Fibroblast of mammary gland (primary cell): ENCODE results near the gene L3MBTL2.

Experiments used
- DNase-seq: peaks from one replicate; pipeline ENCODE4 v3.0.0-alpha.2; 2010; ENCODE audit warnings: low read depth
- H3K4me3 ChIP-seq: 2 replicates; pipeline ENCODE4 v1.5.1; 2011; ENCODE audit warnings: low read depth, mild to moderate bottlenecking, low read length, moderate library complexity; ENCODE audit not compliant: control insufficient read depth
- TF ChIP-seq, protein P1 (sequence below): conservative IDR thresholded peaks from 2 replicates; pipeline ENCODE4 v1.5.1; 2011; ENCODE audit warnings: low read depth, low read length, inconsistent platforms; ENCODE audit not compliant: control insufficient read depth, insufficient read depth

Gene L3MBTL2

DNA sequence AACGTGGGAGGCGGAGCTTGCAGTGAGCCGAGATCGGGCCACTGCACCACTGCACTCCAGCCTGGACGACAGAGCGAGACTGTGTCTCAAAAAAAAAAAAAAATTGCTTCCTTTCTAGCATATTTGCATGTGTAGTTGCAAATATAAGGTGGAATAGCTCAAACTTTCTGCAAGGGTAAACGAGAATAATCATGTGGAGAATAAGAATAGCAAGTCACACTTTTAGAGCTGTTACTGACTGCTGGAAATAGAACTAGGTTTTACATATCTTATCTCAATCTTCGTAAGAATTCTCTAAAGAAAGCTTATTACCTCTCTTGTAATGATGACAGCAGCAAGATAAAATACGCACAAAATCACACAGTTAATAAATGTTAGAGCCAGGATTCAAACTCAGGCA lies 1.6 kb downstream of the L3MBTL2 start:
- TF ChIP-seq, protein P1, sequence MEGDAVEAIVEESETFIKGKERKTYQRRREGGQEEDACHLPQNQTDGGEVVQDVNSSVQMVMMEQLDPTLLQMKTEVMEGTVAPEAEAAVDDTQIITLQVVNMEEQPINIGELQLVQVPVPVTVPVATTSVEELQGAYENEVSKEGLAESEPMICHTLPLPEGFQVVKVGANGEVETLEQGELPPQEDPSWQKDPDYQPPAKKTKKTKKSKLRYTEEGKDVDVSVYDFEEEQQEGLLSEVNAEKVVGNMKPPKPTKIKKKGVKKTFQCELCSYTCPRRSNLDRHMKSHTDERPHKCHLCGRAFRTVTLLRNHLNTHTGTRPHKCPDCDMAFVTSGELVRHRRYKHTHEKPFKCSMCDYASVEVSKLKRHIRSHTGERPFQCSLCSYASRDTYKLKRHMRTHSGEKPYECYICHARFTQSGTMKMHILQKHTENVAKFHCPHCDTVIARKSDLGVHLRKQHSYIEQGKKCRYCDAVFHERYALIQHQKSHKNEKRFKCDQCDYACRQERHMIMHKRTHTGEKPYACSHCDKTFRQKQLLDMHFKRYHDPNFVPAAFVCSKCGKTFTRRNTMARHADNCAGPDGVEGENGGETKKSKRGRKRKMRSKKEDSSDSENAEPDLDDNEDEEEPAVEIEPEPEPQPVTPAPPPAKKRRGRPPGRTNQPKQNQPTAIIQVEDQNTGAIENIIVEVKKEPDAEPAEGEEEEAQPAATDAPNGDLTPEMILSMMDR: no peak
- no peak for DNase-seq
- H3K4me3 ChIP-seq: no peak overlapping the region

DNA sequence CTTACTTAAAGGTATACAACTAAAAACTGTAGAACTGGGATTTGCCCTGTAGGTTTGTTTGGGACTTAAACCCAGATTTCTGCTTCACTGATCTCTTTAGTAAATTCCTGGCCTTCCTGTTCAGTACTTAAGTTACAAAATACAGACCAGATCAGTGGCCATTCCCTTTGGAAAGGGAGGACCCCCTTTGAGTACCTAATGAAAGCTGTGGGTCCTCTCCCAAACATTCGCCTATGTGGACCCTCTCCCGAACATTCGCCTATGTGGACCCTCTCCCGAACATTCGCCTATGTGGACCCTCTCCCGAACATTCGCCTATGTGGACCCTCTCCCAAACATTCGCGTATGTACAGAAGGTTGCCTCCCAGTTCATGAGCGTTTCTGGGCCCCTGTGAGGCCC lies 10.3 kb downstream of the L3MBTL2 start:
- no peak for DNase-seq
- no peak overlapping the region for H3K4me3 ChIP-seq
- TF ChIP-seq, protein P1: no peak

DNA sequence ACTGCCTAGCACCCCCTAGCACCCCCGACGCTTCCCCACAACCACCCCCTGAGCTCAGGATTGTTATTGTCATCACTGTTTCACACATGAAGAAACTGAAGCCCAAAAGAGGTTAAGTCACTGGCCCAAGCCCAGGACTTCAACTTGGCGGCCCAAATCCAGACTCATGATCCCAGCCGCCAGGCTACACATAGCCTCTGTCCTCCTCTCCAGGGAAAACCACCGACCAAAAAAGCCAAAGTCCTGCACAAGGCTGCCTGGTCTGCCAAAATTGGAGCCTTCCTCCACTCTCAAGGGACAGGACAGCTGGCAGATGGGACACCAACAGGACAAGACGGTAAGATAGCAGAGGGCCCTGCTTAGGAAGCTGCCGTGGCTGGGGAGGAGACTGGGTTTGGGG lies 10.8 kb downstream of the L3MBTL2 start:
- TF ChIP-seq, protein P1: no peak
- no peak overlapping the region for H3K4me3 ChIP-seq
- DNase-seq: no peak

DNA sequence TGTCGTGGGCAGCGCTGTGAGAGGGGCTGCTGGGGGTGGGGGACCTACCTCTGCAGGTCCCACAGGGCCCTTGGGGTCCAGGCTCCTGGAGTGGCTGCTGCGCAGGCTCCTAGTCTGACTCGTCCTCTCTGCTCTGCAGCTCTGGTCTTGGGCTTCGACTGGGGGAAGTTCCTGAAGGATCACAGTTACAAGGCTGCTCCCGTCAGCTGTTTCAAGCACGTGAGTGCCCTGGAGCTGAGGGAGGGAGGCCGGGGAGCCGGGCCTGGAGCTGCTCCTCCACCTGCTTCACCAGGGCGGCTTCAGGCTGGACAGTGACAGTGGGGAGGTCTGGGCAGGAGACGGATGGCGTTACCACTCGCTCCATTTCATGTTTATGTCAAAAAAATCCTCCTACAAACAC lies 11.9 kb downstream of the L3MBTL2 start:
- no peak overlapping the region for H3K4me3 ChIP-seq
- DNase-seq: peak; percentile 28
- TF ChIP-seq, protein P1: no peak

DNA sequence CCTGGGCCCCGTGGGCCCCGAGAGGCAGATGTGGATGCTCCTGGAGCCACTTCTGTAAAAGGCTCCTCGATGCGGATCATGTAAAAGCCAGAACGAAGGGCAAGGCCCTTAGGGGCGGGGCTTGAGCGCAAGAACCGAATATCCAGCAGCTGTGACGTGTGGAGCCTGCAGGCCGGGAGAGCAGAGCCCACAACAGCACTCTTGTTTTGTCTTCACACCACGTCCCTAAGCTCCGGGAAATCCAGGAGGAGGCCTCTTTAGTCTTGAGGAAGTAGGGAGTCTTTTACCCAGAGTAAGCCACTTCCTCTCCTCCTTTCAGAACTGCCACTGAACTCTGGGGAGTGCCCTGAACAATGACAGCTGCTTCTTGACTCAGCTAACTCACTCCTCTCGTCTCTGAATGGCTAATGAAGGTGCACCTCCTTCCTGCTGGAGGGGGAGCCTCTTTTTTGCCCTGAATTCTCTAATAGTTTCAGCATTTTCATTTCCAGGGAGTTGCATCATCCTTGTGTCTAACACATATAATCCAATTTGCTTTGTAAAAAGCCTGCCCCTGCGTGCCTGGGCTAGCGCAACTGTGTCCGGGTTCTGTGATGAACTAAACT lies 12.5 kb downstream of the L3MBTL2 start:
- peak overlapping the region; percentile 7 for H3K4me3 ChIP-seq
- DNase-seq: peak; percentile 77

DNA sequence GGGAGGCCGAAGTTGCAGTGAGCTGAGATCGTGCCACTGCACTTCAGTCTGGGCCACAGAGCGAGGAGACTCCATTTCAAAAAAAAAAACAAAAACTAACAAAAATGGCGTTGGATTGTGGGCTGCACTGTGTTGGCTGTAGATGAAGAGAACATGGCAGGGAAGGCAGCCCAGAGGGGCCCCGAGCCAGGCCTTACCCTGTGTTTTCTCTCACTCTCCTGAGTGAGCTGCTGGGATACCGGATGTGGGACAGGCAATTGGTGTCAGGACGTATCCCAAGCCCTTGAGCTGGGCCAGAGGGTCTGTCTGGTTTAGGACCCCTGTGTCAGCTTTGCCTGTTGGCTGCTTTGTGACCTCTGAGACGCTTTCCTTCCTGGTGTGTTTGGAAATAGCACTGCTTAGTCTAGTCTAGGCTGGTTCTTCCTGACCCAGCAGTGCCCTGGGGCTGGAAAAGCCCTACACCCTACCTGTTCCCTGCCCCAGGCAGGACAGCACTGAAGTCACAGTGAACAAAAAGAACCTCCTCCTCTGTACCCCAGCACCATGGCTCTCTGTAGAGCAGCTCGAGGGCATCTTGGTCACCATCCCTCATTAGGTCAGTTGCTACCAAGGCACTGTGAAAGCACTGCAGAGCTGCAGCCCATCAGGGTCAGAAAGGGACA lies 17.9 kb downstream of the L3MBTL2 start:
- TF ChIP-seq, protein P1: no peak
- DNase-seq: no peak

More for the DNA sequence above, 12.5 kb downstream of the L3MBTL2 start:
- TF ChIP-seq, protein P1: no peak

More for the DNA sequence above, 17.9 kb downstream of the L3MBTL2 start:
- no peak overlapping the region for H3K4me3 ChIP-seq
